ENCODE data around the gene LMCD1.
A peak's percentile ranks its signal among the peaks of the same experiment; 100 is the strongest.

The LMCD1 gene

GRCh38 chr3:8501371-8502131 is at the start of gene LMCD1:
LMCD1 (plus strand) TSS chr3:8501823; CDS start chr3:8501939, 116 bp downstream.
- peak; percentile 83 for DNase-seq

GRCh38 chr3:8452112-8452511 is 49.5 kb upstream of the LMCD1 start:
- no peak for DNase-seq

- no peak for DNase-seq
These were observed 48.5 kb upstream of the LMCD1 start for GRCh38 chr3:8453153-8453552.

GRCh38 chr3:8455526-8456411 is 45.9 kb upstream of the LMCD1 start:
- DNase-seq = no peak

GRCh38 chr3:8456412-8456811 is 45.2 kb upstream of the LMCD1 start:
- no peak for DNase-seq

- no peak for DNase-seq
These were observed 44.6 kb upstream of the LMCD1 start for GRCh38 chr3:8457039-8457438.

- DNase-seq = no peak
These were observed 43.4 kb upstream of the LMCD1 start for GRCh38 chr3:8458238-8458661.

GRCh38 chr3:8458711-8459110 is 42.9 kb upstream of the LMCD1 start:
- DNase-seq = no peak

- no peak for DNase-seq
These were observed 41.4 kb upstream of the LMCD1 start for GRCh38 chr3:8460050-8460708.

- no peak for DNase-seq
These were observed 40.7 kb upstream of the LMCD1 start for GRCh38 chr3:8460815-8461456.

GRCh38 chr3:8464668-8465067 is 37.0 kb upstream of the LMCD1 start:
- no peak for DNase-seq

GRCh38 chr3:8466526-8466925 is 35.1 kb upstream of the LMCD1 start:
- DNase-seq = no peak

GRCh38 chr3:8470801-8471200 is 30.8 kb upstream of the LMCD1 start:
- DNase-seq = no peak

GRCh38 chr3:8472549-8472948 is 29.1 kb upstream of the LMCD1 start:
- no peak for DNase-seq

GRCh38 chr3:8473029-8473428 is 28.6 kb upstream of the LMCD1 start:
- no peak for DNase-seq

GRCh38 chr3:8473990-8474389 is 27.6 kb upstream of the LMCD1 start:
- DNase-seq = no peak

- DNase-seq = no peak
These were observed 26.6 kb upstream of the LMCD1 start for GRCh38 chr3:8474991-8475390.

- DNase-seq = no peak
These were observed 20.9 kb upstream of the LMCD1 start for GRCh38 chr3:8480699-8481098.

- DNase-seq = no peak
These were observed 20.2 kb upstream of the LMCD1 start for GRCh38 chr3:8481380-8481779.

- DNase-seq = no peak
These were observed 19.4 kb upstream of the LMCD1 start for GRCh38 chr3:8482263-8482662.

GRCh38 chr3:8482960-8483665 is 18.5 kb upstream of the LMCD1 start:
- no peak for DNase-seq

- DNase-seq = no peak
These were observed 17.0 kb upstream of the LMCD1 start for GRCh38 chr3:8484409-8485140.

Data from suppressor macrophage treated with lipopolysaccharide for 4 hours (primary cell).